OCI-M2 (cell line): ENCODE data around the gene PIGS.
"Not testable (repeated sequence)": the region's sequence is repeated elsewhere in the genome, so short reads cannot be mapped to it uniquely, and the experiment has no call there.

ENCODE experiments used
- DNase-seq: peaks from one replicate; lab custom pipeline; 2025; ENCODE audit not compliant: unreplicated experiment; lab: John Stamatoyannopoulos, UW

PIGS gene

GRCh38 chr17:28571361-28572122 lies at the start of gene PIGS:
PIGS (minus strand) TSS chr17:28571524; CDS start chr17:28571496, 28 bp downstream.
- peak; percentile 52 for DNase-seq

- DNase-seq = no peak
Observed at GRCh38 chr17:28620010-28620409, 48.7 kb upstream of the PIGS start.

GRCh38 chr17:28618464-28618863 lies 47.1 kb upstream of the PIGS start:
- no peak for DNase-seq

- no peak for DNase-seq
Observed at GRCh38 chr17:28616281-28616680, 45.0 kb upstream of the PIGS start.

GRCh38 chr17:28615260-28615940 lies 44.1 kb upstream of the PIGS start:
- DNase-seq = no peak

- no peak for DNase-seq
Observed at GRCh38 chr17:28613931-28614381, 42.6 kb upstream of the PIGS start, which contains the start of gene RSKR. RSKR (minus strand) TSS chr17:28614185; CDS start chr17:28614161, 24 bp downstream.

- DNase-seq = no peak
Observed at GRCh38 chr17:28612936-28613872, 41.9 kb upstream of the PIGS start.

- no peak for DNase-seq
Observed at GRCh38 chr17:28612531-28612930, 41.2 kb upstream of the PIGS start.

GRCh38 chr17:28610376-28610775 lies 39.1 kb upstream of the PIGS start:
- no peak for DNase-seq

- DNase-seq = not testable (repeated sequence)
Observed at GRCh38 chr17:28604031-28604430, 32.7 kb upstream of the PIGS start.

- DNase-seq = peak; percentile 38
Observed at GRCh38 chr17:28599311-28600184, 28.2 kb upstream of the PIGS start.

- DNase-seq = no peak
Observed at GRCh38 chr17:28598799-28599310, 27.5 kb upstream of the PIGS start, which contains the start of gene SPAG5. SPAG5 (minus strand) TSS chr17:28599025; CDS start chr17:28598946, 79 bp downstream.

GRCh38 chr17:28598389-28598788 lies 27.1 kb upstream of the PIGS start:
- no peak for DNase-seq

GRCh38 chr17:28597606-28598383 lies 26.5 kb upstream of the PIGS start:
- no peak for DNase-seq

- DNase-seq = no peak
Observed at GRCh38 chr17:28592260-28592659, 20.9 kb upstream of the PIGS start.

GRCh38 chr17:28585851-28586250 lies 14.5 kb upstream of the PIGS start:
- no peak for DNase-seq

- DNase-seq = no peak
Observed at GRCh38 chr17:28584434-28584833, 13.1 kb upstream of the PIGS start.

- no peak for DNase-seq
Observed at GRCh38 chr17:28582513-28582912, 11.2 kb upstream of the PIGS start.

GRCh38 chr17:28580959-28581358 lies 9.6 kb upstream of the PIGS start:
- no peak for DNase-seq
